Activated naive CD4-positive, alpha-beta T cell treated with anti-CD3 and anti-CD28 coated beads, Interleukin-2, amount 50 U/mL, for 72 hours (primary cell): ENCODE measurements around the gene MCTP1. TPM values are rescaled to one million over a fixed set of nuclear protein-coding genes. Genes with fewer than 3 reads are reported as not detected.

ENCODE experiments used
- ATAC-seq, 2 donors: fragments of 150-1000 bp; cut with Tn5 transposase; 2 replicates each; pipeline ENCODE4 v1.10.0; 2021; ENCODE audit warnings: mild to moderate bottlenecking in 2 of 2, moderate library complexity in 2 of 2
- DNase-seq, 2 donors: peaks; one replicate each; pipeline ENCODE4 v3.0.0; 2021 to 2022; ENCODE audit warnings: low spot score in 2 of 2
- H3K27ac Mint-ChIP-seq, 2 donors: one replicate each; pipeline ENCODE4 v1.8.0; 2022; ENCODE audit warnings: mild to moderate bottlenecking in 2 of 2, mixed read lengths in 2 of 2
- H3K36me3 Mint-ChIP-seq, 2 donors: one replicate each; pipeline ENCODE4 v1.8.0; 2022; ENCODE audit warnings: mixed read lengths in 2 of 2
- H3K9me3 Mint-ChIP-seq, 2 donors: one replicate each; pipeline ENCODE4 v1.8.0; 2022; ENCODE audit warnings: mixed read lengths in 2 of 2
- total RNA-seq, 2 donors: library from RNA; stranded (reverse); gene quantifications; one replicate each; pipeline ENCODE4 v1.2.3, GENCODE V29; 2022

Gene MCTP1
- total RNA-seq, 2 donors from 2014 or later = 0.87 to 0.93 TPM

- ATAC-seq (peak; percentile 92 to 97), DNase-seq (peak in 1 of 2 donors; percentile 7)
- Mint-ChIP-seq H3K36me3 (no peaks in the 10 kb centered on the region), H3K27ac (no peak overlapping the region), H3K9me3 (no peaks in the 10 kb centered on the region)
Observed at GRCh38 chr5:95081500-95081960, 203.4 kb downstream of the MCTP1 start.

- DNase-seq (no peak), ATAC-seq (no peak)
- H3K36me3 Mint-ChIP-seq = no peaks in the 10 kb centered on the region
- no peaks in the 10 kb centered on the region for H3K9me3 Mint-ChIP-seq
- no peak overlapping the region for H3K27ac Mint-ChIP-seq
Observed at GRCh38 chr5:95080441-95080840, 204.5 kb downstream of the MCTP1 start.

GRCh38 chr5:95080030-95080429, 204.9 kb downstream of the MCTP1 start:
- no peak overlapping the region for H3K27ac Mint-ChIP-seq
- no peaks in the 10 kb centered on the region for H3K36me3 Mint-ChIP-seq
- DNase-seq (no peak), ATAC-seq (no peak)
- no peaks in the 10 kb centered on the region for H3K9me3 Mint-ChIP-seq

GRCh38 chr5:95078868-95079267, 206.0 kb downstream of the MCTP1 start:
- Mint-ChIP-seq H3K9me3 (no peaks in the 10 kb centered on the region), H3K36me3 (no peaks in the 10 kb centered on the region), H3K27ac (no peak overlapping the region)
- no peak for DNase-seq
- no peak for ATAC-seq

GRCh38 chr5:95076395-95077185, 208.3 kb downstream of the MCTP1 start:
- no peak for ATAC-seq
- no peak for DNase-seq
- Mint-ChIP-seq H3K9me3 (no peaks in the 10 kb centered on the region), H3K27ac (no peak overlapping the region), H3K36me3 (no peaks in the 10 kb centered on the region)

- no peak for ATAC-seq
- no peak overlapping the region for H3K27ac Mint-ChIP-seq
Observed at GRCh38 chr5:95075111-95075510, 209.8 kb downstream of the MCTP1 start.

GRCh38 chr5:95072281-95072680, 212.6 kb downstream of the MCTP1 start:
- DNase-seq = no peak
- ATAC-seq = no peak
- Mint-ChIP-seq H3K27ac (no peak overlapping the region), H3K9me3 (no peaks in the 10 kb centered on the region), H3K36me3 (no peaks in the 10 kb centered on the region)

More at GRCh38 chr5:95075111-95075510, 209.8 kb downstream of the MCTP1 start:
- no peaks in the 10 kb centered on the region for H3K9me3 Mint-ChIP-seq
- no peak for DNase-seq
- H3K36me3 Mint-ChIP-seq = no peaks in the 10 kb centered on the region

GRCh38 chr5:95070866-95071265, 214.0 kb downstream of the MCTP1 start:
- no peak for DNase-seq
- Mint-ChIP-seq H3K27ac (no peak overlapping the region), H3K36me3 (no peaks in the 10 kb centered on the region), H3K9me3 (no peaks in the 10 kb centered on the region)
- no peak for ATAC-seq

GRCh38 chr5:95070453-95070852, 214.4 kb downstream of the MCTP1 start:
- Mint-ChIP-seq H3K27ac (peak overlapping the region in 1 of 2 donors; percentile 58), H3K9me3 (no peaks in the 10 kb centered on the region), H3K36me3 (no peaks in the 10 kb centered on the region)
- DNase-seq (no peak), ATAC-seq (no peak)

- Mint-ChIP-seq H3K9me3 (no peaks in the 10 kb centered on the region), H3K36me3 (no peaks in the 10 kb centered on the region), H3K27ac (no peak overlapping the region)
- no peak for ATAC-seq
- no peak for DNase-seq
Observed at GRCh38 chr5:95069948-95070347, 214.9 kb downstream of the MCTP1 start.

- Mint-ChIP-seq H3K9me3 (no peaks in the 10 kb centered on the region), H3K36me3 (no peaks in the 10 kb centered on the region), H3K27ac (no peak overlapping the region)
- ATAC-seq = no peak
- no peak for DNase-seq
Observed at GRCh38 chr5:95069021-95069420, 215.9 kb downstream of the MCTP1 start.

- Mint-ChIP-seq H3K27ac (no peak overlapping the region), H3K9me3 (no peaks in the 10 kb centered on the region), H3K36me3 (no peaks in the 10 kb centered on the region)
- no peak for DNase-seq
- no peak for ATAC-seq
Observed at GRCh38 chr5:95068289-95068910, 216.5 kb downstream of the MCTP1 start.

- H3K36me3 Mint-ChIP-seq = no peaks in the 10 kb centered on the region
- ATAC-seq (no peak), DNase-seq (no peak)
- no peaks in the 10 kb centered on the region for H3K9me3 Mint-ChIP-seq
- no peak overlapping the region for H3K27ac Mint-ChIP-seq
Observed at GRCh38 chr5:95066048-95066447, 218.8 kb downstream of the MCTP1 start.

GRCh38 chr5:95063492-95063891, 221.4 kb downstream of the MCTP1 start:
- H3K9me3 Mint-ChIP-seq = no peaks in the 10 kb centered on the region
- H3K27ac Mint-ChIP-seq = no peak overlapping the region
- ATAC-seq = no peak
- no peaks in the 10 kb centered on the region for H3K36me3 Mint-ChIP-seq
- no peak for DNase-seq

- Mint-ChIP-seq H3K36me3 (no peaks in the 10 kb centered on the region), H3K9me3 (no peaks in the 10 kb centered on the region), H3K27ac (no peak overlapping the region)
- ATAC-seq = no peak
- no peak for DNase-seq
Observed at GRCh38 chr5:95060098-95060497, 224.8 kb downstream of the MCTP1 start.

- no peaks in the 10 kb centered on the region for H3K36me3 Mint-ChIP-seq
- no peak for DNase-seq
- H3K27ac Mint-ChIP-seq = no peak overlapping the region
- ATAC-seq = no peak
- no peaks in the 10 kb centered on the region for H3K9me3 Mint-ChIP-seq
Observed at GRCh38 chr5:95059636-95060035, 225.3 kb downstream of the MCTP1 start.

- no peak for ATAC-seq
- H3K27ac Mint-ChIP-seq = no peak overlapping the region
- no peaks in the 10 kb centered on the region for H3K36me3 Mint-ChIP-seq
- DNase-seq = no peak
- H3K9me3 Mint-ChIP-seq = no peaks in the 10 kb centered on the region
Observed at GRCh38 chr5:95057615-95058014, 227.3 kb downstream of the MCTP1 start.

- H3K27ac Mint-ChIP-seq = no peak overlapping the region
Observed at GRCh38 chr5:95053253-95053652, 231.6 kb downstream of the MCTP1 start.

More at GRCh38 chr5:95053253-95053652, 231.6 kb downstream of the MCTP1 start:
- Mint-ChIP-seq H3K36me3 (no peaks in the 10 kb centered on the region), H3K9me3 (no peaks in the 10 kb centered on the region)
- DNase-seq (no peak), ATAC-seq (no peak)
